Lower leg skin (tissue), 3 donors: ENCODE measurements around the gene PPARGC1A.

Experiments
- CTCF ChIP-seq, 3 donors: fragments of 450-650 bp; IDR thresholded peaks; one replicate each; pipeline ENCODE4 v1.5.1; 2016; ENCODE audit warnings: antibody characterized with exemption in 3 of 3, mild to moderate bottlenecking in 3 of 3, moderate library complexity in 2 of 3
- POLR2A ChIP-seq, 2 donors: fragments of 450-650 bp; IDR thresholded peaks; one replicate each; pipeline ENCODE4 v1.6.1; 2016 to 2017; ENCODE audit warnings: antibody characterized with exemption in 2 of 2, mild to moderate bottlenecking in 1 of 2, moderate library complexity in 1 of 2

GRCh38 chr4:23746672-23747071 lies 143.2 kb downstream of the PPARGC1A start:
- TF ChIP-seq CTCF (IDR thresholded peaks at IDR 0.05) (no peak), POLR2A (IDR thresholded peaks at IDR 0.05) (no peak)
